Measurements from ENCODE around the gene SYTL3.

The SYTL3 gene

DNA sequence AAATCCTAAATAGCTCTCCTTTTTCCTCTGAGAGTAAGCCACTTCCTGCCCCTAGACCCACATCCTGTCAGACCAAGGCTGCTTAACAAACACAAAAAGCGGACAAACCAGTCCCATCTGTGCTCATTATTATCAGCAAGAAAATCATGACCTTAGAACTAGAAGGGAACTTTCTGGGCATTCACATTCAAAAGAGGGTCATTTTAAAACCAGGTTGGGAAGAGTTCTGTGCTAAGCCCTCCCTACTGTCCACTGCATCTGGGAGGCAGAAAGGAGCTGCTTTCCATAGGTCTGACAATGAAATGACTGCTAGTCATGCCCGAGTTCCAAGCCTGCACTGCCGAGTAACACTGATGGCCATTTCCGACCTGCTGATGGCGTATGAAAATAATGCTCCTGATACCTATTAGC, 153.9 kb downstream of the SYTL3 start:
- no peak for DNase-seq

DNA sequence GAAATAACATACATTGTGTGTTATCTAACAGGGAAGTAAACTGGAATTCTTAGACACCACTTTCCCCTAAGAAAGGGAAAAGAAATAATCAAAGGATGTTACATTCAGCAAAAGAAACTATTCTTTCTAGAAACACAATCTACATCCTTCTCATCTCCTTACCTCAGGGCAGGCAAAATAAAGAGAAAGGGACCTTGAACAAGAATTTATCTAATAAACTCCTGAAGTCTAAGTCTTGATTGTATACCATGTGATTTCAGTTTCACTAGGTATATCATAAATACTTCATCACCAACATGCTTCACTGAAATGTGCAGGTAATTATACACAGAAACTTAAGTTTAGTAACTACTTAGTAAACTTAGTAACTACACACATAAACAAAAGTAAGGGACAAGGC, 154.4 kb downstream of the SYTL3 start:
- no peak for DNase-seq

DNA sequence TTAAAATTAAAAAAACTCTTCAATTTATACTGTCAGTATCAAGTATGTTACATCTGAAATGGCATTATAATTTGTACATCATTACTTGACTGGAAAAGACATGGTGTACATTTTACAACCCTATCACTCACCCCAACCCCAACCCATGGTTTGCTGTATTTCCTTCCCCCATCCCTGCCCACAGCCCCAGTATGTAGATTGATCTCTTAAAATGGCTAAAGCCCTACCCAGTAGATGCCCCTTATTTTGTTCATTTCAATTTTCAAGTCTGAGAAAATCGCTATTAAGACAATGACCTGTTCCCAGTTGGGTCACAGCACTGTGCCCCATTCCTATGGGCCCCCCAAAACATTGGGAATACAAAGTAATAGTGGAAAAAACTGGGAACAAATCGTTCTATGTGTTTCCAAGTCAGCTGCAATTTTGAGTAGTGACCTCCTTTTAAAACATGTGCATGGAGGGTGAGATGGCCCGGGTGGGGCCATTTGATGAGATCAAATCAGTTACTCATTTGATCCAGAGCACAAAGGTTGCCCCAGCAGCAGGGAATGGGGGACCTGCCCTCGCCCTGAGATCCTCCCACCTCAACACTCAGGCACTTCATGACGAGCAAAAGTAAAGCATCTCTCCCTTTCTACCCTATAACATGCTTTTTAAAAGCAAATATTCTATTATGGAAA, 156.0 kb downstream of the SYTL3 start:
- DNase-seq = no peak

DNA sequence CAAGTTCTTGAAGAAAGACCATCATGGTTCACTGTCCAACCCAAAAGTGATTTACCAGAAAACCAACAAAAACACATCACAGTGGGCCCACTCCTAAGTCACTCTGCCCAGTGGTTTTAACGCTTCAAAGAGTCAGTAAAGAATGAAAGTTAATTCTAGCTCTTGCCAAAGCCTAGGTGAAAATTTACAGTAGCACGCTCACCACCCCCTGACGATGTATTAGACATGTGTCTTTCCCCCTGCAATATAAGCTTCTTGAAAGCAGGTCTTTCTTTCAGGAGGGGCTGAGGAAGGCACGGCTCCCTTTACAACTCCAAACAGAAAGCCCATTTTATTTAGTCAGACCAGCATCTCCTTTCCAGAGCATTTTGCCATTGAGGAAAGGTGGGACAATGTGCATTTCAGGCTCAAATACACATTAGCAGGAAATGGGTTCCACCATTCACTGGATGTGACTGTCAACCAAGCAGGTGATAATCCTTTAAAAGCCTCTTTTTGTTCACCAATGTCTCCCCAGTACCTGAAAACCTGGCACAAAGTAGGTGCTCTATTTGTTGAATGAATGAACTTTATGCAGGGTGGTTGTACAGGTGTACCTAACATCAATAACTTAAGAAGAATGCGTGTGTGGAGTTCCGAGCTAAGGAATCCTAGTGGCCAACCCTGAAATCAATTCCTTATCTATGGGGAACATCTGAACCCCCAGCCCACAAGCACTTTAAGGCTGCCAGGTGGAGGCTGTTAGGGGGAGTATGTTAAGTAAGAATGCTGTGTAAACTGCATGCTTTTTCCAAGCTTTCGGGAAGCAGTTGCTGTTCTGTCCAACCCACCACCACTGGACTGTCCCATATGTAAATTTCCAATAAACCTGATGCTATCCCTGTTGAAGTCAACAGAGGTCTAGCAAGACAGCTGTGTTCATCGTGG, 157.9 kb downstream of the SYTL3 start:
- DNase-seq = no peak

DNA sequence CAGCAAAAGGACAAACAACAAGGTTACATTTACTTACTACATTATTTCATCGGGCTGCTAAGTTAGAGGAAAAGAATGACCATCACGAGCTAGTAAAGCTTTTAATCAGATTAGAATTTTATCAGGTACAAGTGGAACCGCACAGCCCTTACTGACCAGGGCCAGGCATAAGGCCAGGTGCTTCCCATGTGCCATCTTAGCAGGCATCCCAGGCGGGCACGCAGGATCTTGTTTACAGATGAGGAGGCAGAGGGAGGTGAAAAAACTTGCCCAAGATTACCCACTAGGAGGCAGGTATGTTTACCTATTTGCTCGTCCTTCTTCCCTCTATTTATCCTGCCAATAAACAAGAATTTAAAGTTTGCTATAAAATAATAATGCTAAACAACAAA, 158.6 kb downstream of the SYTL3 start:
- DNase-seq = no peak

DNA sequence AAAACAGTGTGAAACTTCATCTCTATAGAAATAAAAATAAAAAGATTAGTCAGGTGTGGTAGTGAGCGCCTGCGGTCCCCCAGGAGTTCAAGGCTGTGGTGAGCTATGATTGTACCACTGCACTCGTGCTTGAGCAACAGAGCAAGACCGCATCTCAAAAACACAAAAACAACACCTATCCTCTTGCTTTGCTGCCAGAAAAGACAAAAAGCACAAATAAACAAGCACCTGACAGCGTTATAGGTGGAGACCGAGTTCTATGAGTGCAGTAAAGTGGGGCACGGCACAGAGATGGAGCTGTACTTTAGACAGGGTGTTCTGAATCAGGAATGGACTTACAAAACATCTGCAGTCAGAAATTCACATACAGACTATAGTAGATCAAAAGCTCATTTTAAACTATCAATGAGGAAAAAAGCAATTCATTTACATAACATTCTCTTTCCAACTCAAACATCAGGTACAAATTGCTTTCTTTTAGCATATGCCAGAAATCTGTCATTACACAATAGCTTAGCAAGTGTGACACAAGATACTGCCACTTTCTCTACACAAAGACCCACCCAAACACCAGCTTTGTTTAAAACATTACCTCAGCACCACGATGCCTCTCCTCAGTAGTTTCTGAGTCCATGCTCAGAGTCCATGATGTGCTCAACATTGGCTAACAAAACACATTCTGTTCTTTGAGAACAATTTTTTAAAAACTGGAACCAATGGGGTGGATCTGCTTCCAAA, 159.3 kb downstream of the SYTL3 start:
- no peak for DNase-seq

DNA sequence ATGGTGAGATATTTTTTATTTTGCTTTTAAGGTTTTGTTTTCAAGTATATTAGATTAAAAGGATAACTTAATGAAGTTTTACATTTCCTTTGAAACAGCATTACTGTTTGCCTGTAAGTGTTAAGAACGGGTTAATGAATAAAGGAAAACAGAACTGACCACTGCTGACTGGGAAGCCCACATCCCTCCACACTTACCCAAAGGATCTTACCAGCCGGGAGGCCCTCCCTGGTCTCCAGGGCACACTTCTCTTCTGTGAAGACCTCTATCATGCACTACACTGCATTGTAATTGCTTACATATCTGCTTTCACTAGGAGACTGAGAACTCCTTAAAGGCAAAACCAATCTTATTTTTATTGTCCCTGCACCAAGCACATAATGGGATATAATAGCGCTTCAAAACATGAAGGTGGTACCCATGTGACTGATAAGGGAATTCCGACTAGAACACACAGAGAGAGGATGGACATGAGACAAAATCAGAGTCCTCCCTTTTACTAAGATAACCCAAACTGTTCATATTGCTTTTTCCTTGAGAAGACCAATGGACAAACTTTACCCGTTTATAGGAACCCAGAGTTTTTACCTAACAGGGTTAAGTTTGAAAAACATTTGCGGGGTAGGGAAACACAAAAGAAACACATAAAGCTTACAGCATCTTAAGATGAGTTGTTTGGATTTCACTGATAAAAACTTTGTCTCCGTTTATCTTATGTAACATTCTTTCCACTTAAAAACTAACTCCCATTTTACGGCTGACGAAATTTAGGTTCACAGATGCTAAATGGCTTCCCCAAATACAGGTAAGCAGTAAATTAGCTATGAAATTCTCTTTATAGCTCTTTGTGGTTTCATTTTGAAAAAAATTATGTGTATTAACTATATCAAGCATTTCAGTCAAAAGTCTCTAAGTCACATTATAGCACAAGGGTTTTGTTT, 160.6 kb downstream of the SYTL3 start:
- DNase-seq = no peak

DNA sequence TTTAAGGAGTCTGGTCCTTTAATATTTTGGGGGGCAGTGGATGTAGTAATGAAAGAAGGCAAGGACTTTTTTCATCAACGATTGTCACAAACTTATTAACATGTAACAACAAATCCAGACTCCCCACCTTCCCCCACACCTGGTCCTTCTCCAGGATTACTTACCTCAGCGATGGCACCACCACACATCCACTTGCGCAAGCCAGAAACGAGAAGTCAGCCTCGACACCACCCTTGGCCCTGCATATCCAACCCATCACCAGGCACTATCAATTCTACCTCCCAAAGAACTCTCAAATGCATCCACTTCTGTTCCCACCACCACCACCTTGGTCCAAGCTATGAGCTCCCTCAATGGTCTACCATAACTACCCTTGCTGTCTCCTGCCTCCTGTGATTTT, 162.8 kb downstream of the SYTL3 start:
- no peak for DNase-seq

DNA sequence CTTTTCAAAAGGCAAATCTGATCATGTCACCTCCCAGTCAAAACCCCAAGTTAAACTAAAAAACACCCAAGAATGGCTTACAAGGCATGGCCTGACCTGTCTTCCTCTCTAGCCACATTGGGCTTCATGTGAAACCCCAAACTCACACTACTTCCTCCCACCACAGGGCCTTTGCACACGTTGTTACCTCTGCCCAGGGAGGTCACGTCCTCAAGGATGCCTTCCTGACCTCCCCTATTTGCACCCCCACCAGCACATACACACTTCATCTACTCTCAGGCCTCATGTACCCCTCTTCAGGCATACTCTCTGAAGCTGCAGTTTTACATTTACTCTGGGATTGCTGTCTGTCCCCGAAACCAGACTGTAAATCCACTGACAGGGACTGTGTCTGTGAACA, 163.2 kb downstream of the SYTL3 start:
- DNase-seq = no peak
